Measurements from ENCODE around the gene PCDH9.

The PCDH9 gene, protein sequence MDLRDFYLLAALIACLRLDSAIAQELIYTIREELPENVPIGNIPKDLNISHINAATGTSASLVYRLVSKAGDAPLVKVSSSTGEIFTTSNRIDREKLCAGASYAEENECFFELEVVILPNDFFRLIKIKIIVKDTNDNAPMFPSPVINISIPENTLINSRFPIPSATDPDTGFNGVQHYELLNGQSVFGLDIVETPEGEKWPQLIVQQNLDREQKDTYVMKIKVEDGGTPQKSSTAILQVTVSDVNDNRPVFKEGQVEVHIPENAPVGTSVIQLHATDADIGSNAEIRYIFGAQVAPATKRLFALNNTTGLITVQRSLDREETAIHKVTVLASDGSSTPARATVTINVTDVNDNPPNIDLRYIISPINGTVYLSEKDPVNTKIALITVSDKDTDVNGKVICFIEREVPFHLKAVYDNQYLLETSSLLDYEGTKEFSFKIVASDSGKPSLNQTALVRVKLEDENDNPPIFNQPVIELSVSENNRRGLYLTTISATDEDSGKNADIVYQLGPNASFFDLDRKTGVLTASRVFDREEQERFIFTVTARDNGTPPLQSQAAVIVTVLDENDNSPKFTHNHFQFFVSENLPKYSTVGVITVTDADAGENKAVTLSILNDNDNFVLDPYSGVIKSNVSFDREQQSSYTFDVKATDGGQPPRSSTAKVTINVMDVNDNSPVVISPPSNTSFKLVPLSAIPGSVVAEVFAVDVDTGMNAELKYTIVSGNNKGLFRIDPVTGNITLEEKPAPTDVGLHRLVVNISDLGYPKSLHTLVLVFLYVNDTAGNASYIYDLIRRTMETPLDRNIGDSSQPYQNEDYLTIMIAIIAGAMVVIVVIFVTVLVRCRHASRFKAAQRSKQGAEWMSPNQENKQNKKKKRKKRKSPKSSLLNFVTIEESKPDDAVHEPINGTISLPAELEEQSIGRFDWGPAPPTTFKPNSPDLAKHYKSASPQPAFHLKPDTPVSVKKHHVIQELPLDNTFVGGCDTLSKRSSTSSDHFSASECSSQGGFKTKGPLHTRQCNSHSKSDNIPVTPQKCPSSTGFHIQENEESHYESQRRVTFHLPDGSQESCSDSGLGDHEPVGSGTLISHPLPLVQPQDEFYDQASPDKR (N-terminal part only)
- total RNA-seq: 0.48 to 0.63 reads per million in 2 donors

DNA sequence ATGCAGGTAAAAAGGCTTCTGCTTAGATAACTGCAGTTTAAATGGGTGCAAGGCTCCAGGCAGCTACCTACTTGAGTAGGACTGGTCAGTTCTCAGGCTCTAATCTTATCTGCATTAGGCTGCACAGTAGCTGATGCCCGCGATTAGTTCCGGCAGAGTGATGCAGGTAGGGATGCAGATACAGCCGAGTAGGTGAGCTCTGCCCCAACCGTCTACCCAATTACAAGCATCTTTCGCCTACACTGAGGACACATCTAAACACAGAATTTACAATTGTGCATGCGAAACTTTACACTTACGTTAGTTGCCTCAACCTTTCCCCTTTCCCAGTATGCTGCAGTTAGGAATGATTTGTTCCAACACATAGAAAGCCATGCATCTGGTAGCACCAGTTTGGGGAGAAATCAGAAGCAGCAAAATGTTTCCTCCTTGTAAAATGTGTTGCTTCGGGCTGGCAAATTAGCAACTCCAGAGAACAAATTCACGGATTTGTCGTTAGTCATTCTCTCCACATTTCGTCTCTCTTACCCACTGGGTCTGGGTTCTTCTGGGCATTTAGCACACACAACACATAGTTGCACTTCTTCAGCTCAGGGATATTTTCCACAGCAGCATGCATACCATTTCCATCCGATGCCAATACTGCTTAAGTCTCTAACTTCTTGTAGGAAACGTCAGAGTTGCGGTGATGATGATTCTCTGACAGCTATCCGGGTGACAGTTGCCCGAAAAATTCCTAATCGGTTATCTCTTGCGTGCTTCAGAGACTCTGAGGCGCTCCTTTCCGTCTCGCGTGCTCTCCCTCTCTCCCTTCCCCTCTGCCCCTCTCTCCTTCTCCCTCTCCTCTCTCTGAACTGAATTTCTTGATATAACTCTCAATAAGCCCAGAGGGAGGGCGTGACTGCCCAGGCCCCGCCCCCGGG lies at the start of gene PCDH9:
Gene PCDH9, minus strand, starts transcription at position 856 of the 923 bp plus-strand sequence. CDS start 1,896 bp downstream, outside the sequence.
- DNase-seq: no peak

DNA sequence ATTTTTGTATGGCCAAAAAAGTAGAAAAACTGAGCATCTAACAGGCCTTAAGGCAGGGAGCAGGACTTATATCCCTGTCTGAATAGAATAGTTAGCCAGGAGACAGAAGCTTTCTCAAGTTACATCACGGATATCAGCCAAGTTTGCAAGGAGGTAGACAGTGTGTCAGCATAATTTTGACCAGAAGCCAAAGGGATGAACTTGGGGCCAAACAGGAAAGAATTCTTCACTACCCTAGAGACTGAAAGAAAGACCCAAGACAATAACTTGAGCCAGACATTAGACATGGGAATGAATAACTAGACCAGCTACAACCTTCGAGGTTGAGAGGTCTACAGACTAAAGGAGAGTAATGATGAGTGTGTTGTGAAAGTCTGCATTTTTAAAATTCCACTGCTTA lies 48.1 kb upstream of the PCDH9 start:
- no peak for DNase-seq

DNA sequence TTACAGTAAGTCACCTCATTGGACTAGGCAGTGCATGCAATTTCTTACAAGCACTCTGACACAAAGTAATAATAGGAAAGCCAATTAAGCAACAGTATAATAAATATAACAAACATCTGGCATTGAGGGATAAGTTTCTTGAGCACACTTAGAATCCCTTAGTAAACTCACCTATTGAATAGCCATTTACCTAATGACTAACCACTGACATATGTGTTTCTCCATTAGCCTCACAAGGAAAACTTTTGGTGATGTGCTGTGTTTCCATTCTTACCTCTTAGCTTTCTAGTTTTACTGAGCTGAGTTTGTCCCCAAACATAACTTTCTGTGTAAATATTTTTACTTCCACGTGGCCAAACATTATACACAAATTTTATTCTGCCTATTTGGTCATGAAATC lies 47.4 kb upstream of the PCDH9 start:
- no peak for DNase-seq

DNA sequence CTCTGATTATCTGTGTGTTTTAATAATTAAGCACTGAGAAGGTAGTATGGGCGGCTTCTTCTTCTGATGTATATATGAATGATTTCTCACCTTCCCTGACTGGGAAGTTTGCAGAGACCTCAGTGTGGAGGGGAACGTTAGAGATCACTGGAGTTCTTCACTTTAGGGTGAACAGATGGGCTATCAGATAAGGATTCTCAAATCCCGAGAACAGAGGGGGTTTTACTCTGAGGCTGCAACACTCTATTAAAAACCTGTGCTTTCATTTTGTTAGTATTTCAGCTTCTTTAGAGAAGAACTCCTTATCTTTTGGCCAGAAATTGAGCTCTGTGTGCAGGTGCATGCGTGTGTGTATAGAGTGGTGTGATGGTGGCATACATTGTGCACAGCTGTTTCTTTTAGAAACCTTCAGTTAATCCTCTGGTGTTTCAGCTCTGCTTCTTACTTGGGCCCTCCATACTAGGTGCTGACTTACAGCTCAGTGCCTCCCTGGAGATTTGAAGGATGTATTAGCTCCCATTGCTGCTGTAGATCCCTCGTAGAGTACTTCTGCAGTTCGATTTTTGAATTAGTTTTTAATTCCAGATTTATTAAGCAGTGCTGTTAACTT lies 45.3 kb upstream of the PCDH9 start:
- DNase-seq: no peak

DNA sequence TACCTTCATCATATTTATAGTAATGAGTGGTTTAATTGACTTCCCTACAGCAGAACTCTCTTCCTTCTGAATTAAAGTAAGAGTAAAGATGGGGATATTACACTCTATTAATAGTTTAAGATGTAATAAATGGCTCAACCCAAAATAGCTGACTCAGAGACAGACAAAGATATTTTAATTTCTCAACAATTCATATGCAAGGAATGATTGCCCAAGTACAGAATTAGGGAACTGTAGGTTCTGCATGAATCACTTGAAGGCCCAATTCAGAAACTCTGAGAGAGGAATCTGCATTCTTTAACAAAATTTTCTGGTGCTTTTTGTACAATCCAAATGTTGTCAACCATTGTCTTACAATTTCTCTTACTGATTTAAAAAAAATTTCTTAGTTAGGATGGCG lies 42.9 kb upstream of the PCDH9 start:
- DNase-seq: no peak

DNA sequence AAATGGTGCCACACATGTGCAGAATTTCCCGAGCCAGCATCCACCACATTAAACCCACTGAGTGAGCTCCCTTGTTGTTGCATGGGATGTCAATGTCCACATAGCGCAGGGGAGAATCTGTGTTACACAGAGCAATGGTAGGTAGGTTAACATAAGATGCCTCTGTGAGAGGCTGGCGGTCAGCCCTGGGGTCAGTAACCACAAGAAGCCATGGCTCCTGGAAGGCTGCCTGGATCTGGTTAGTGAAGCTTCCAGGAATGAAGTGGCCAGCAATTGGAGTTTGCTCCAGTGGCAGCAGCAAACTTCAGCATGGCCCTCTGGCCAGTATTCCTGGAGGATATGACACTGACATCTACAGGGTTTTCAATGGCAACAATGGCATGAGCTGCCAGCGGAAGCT lies 37.0 kb upstream of the PCDH9 start:
- no peak for DNase-seq

DNA sequence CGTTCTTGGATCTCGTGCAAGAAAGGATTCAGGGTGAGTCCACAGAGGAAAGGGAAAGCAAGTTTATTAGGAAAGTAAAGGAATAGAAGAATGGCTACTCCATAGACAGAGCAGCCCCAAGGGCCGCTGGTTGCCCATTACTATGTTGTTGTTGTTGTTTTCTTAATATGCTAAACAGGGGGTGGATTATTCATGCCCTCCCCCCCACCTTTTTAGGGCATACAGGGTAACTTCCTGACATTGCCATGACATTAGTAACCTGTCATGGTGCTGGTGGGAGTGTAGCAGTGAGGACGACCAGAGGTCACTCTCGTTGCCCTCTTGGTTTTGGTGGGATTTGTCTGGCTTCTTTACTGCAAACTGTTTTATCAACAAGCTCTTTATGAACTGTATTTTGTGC lies 29.1 kb upstream of the PCDH9 start:
- DNase-seq: no peak

DNA sequence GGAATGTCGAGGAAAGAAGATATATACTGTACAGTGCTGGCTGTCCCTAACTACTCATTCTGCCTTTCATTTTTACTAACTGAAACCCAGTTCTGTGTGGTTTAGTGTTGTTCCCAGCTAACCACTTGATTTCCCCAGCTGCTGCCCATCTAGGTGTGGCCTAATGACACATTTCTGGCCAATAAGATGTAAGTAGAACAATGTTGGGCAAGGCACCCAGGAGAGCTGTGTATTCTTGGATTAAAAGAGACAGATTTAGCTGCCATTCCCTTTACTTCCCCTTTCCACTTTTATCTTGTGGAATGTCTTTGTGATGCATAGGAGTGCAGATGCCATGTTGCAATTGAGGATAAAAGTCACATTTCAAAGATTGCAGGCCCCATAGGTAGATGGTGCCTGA lies 28.3 kb upstream of the PCDH9 start:
- no peak for DNase-seq

DNA sequence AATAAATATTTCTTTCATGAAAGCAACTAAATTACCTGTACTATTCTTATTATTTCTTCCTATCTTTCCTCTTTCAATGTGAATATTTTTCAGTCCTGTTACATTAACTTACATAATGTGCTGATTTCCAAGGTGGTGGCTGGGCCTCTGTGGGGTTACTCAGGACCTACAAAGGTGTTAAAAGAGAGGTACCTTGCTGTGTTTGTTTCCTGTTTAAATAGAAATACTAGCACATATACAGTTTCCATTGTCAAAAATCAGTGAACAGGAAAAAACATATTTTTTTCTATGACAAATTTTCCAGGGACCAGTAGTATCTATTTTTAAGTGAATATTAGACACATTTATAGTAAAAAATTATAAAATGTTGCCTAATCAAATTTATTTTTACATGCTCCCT lies 8.7 kb upstream of the PCDH9 start:
- no peak for DNase-seq

DNA sequence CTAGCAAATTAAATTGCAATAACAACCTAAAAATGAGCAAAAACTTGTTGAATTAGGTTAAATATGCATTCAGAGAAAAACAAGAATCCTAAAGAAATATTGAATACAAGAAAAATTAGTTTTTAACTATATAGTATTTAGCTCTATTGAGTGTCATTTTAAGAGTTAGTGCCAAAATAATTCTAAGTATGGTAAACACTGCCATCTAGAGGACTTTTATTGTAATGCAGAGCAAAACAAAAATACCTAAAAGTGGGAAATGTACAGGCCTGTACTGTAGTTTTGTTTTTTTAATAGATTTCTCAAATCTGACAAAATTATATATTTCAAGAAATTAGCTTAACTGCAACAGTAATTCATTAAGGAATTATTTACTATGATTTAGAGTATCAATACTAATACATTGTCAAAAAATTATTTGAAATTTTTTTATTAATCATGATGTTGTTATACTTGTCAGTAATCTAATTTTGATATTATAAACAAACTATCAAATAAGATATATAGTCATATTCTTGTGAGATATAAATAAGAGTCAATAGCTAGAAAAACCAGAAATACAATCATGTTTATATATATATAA lies 8.2 kb upstream of the PCDH9 start:
- no peak for DNase-seq

DNA sequence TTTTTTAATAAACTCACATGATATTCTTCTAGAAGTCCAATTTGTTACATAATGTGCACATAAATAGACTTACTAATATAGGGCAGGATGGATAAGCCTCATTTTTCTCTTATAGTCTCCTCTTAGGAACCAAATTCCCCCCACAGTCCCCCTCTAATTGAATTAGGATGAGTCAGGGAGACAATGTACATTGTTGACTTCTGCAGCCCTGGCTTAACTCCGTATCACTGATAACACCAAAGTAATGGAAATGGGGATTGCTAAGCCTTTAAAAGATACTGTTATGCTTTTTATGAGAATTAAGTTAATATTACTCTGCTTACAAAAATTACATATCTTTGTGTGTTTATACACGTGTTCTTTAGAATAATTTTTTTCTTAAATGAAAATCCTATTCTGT lies 5.1 kb upstream of the PCDH9 start:
- DNase-seq: no peak

DNA sequence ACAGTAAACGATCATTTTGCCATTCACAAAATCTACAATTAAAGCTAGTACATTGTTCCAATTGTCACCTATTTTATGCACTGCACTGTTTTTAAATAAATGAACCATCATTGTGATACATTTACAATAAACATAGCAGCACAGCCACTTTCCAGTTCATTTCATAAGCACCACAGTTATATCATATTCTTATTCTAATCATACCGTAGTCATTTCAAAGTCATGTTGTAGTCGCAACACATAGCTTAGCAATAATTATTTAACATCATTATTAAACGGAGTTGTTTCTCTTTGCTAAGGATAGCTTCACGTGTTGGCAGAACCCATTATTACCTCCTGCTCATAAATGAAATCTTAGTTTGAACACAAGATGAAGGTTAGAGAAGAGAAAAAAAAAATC lies 2.2 kb upstream of the PCDH9 start:
- DNase-seq: no peak

DNA sequence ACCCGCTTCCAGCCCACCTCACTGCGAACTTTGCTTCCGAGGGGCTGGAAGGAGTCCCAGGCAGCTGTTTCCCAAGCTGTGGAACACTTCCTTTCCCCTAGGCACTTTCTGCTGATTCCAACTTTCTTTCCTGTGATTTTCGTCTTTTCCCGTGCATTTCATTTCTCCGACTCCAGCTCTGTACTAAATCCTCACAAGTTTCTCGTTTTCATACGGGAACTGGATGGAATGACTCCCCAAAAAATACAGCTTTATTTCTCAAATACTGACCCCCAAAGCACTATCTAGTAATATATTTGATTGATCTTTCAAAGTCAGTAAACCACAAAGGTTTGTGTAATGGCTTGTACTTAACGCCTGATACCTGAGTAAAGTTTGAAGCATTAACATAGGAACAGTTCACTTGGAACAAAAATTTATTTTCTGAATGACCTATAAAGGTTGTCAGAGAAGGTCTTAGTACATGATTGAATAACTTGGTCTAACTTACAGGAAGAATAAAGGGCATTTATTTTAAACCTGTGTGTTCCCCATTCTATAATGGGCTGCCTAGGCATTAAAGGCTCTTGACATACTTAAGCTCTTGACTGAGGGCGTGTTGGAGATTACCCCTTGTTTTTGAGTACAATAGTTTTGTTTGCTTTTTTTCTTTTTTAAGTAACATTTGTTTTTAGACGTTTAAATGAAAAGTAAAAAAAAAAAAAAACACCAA lies 1.3 kb upstream of the PCDH9 start:
- no peak for DNase-seq

DNA sequence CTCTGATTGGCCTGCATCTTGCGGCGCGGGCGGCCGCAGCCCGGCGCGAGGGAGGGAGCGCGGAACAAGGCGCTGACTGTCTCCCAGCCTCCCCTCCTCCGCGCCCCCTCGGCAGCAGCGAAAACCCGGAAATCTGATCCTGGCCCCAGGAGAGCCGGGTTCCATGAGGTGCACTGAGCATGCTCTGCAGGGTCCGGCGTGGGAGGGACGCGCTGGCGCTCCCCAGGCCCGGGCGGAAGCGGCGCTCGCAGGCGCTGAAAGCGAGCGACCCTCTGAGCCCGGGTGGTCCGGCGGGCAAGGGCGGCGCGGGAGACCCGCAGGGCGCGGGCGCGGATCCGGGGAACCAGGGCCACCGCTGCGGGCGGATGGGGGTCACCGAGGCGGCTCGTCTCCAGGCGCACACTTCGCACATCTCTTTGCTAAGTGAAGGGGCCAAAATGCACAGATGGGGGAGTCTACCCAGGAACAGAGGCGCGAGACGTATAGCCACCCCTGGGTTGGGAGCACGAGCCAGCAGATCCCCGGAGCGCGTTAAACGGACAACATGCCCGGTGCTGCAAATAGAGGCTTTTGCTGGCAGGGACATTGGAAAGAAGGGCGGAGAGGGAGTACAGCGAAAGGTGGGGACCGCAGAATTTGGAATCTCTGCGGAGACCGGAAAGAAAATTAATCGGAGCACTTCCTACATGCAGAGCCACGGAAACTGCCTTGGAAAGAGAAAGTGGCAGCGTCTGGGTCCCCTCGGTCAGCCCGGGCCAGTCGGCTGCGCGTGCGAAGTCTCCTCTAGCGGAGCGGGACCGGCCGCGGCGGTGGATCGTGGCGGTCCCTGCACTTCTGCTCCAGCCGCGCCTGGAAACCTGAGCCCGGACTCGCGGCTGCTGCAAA lies 510 bp upstream of the PCDH9 start:
- peak; percentile 62 for DNase-seq

DNA sequence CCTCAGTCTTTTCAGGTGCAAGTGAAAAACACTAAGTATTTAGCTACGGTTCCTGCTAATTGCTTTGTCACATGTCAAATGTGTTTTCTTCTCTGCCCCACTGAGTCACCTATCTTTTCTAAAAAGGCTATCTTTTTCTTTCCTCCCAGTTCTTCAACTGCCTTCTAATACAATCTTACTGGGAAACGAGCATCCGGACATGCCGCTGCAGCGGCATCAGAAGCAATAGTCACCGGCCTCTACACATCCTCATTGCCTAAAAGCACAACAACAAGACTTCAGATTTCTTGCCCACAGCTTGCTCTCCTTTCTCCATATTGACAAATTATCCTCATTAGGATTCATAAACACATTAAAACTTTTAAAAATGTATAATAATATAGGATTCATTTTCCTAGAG lies 1.2 kb downstream of the PCDH9 start:
- no peak for DNase-seq

DNA sequence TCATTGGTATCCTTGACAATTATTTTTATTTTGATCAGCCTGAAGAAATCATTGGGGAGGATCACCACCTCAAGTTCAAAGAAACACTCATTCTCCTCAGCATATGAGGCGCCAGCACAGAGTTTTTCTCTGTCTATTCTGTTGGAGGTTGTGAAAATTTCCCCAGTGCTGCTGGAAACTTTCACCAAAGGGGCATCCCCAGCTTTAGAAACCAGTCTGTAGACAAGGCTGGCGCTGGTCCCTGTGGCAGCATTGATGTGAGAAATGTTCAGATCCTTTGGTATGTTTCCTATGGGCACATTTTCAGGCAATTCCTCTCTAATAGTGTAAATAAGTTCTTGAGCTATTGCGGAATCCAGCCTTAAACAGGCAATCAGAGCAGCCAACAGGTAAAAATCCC lies 2.1 kb downstream of the PCDH9 start:
- DNase-seq: no peak

DNA sequence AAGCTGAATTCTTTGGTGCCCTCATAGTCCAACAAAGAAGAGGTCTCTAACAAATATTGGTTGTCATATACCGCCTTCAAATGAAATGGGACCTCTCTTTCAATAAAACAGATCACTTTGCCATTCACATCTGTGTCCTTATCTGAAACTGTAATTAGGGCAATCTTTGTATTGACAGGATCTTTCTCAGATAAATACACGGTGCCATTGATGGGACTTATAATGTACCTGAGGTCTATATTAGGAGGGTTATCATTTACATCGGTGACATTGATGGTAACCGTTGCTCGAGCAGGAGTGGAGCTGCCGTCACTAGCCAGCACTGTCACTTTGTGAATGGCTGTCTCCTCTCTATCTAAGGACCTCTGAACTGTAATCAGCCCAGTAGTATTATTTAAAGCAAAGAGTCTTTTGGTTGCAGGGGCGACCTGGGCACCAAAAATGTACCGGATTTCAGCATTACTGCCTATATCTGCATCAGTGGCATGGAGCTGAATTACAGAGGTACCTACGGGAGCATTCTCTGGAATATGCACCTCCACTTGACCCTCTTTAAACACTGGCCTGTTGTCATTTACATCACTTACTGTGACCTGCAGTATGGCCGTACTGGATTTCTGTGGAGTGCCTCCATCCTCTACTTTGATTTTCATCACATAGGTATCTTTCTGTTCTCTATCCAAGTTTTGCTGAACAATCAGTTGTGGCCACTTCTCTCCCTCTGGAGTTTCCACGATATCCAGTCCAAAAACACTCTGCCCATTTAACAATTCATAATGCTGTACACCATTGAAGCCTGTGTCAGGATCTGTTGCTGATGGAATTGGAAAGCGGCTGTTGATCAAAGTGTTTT lies 2.8 kb downstream of the PCDH9 start:
- DNase-seq: no peak

DNA sequence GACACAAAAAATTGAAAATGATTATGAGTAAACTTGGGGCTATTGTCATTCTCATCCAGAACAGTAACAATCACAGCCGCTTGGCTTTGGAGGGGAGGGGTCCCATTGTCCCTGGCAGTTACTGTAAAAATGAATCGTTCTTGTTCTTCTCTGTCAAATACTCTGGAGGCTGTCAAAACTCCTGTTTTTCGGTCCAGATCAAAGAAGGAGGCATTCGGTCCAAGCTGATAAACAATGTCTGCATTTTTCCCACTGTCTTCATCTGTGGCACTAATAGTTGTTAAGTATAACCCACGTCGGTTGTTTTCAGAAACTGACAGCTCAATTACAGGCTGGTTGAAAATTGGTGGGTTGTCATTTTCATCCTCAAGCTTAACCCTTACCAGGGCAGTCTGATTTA lies 3.4 kb downstream of the PCDH9 start:
- no peak for DNase-seq
